ENCODE results near the gene PLCG1.

PLCG1 gene

GRCh38 chr20:41219824-41220223 is 82.5 kb downstream of the PLCG1 start:
- no peak for DNase-seq

GRCh38 chr20:41221614-41222218 is 84.4 kb downstream of the PLCG1 start:
- DNase-seq: no peak

GRCh38 chr20:41222296-41222695 is 85.0 kb downstream of the PLCG1 start:
- DNase-seq: no peak

GRCh38 chr20:41222703-41223102 is 85.4 kb downstream of the PLCG1 start:
- DNase-seq: no peak

GRCh38 chr20:41223112-41223511 is 85.8 kb downstream of the PLCG1 start:
- DNase-seq: no peak

- DNase-seq: no peak
Observed at GRCh38 chr20:41224281-41224680, 86.9 kb downstream of the PLCG1 start.

GRCh38 chr20:41225091-41225490 is 87.7 kb downstream of the PLCG1 start:
- no peak for DNase-seq

- DNase-seq: no peak
Observed at GRCh38 chr20:41226426-41226825, 89.1 kb downstream of the PLCG1 start.

All from inflammatory macrophage treated with lipopolysaccharide for 1 hour (primary cell).